Transverse colon (tissue), 4 donors: ENCODE measurements around the gene STK40.

Experiments
- EP300 ChIP-seq: sonication (generic); formaldehyde crosslinking; IDR thresholded peaks from one replicate; pipeline ENCODE4 v1.6.1; 2017; ENCODE audit warnings: antibody characterized with exemption, low read depth
- POLR2A ChIP-seq: fragments of 450-650 bp; IDR thresholded peaks from one replicate; pipeline ENCODE4 v1.6.1; 2016; ENCODE audit warnings: antibody characterized with exemption, mild to moderate bottlenecking, moderate library complexity
- POLR2AphosphoS5 ChIP-seq, 3 donors: sonication (generic); formaldehyde crosslinking; IDR thresholded peaks; one replicate each; pipeline ENCODE4 v1.6.1; 2016; ENCODE audit warnings: antibody characterized with exemption in 3 of 3
- TF ChIP-seq, protein P1 (sequence below), 5 experiments: fragments of 200-600 bp in 3 of 5; fragments of 450-650 bp in 2 of 5; sonication (generic) in 3 of 5; IDR thresholded peaks; 1 replicate in 2 of 5; 2 replicates in 3 of 5; pipeline ENCODE4 v1.5.1; 2016 to 2017; ENCODE audit warnings: antibody characterized with exemption in 5 of 5, inconsistent platforms in 3 of 5, mild to moderate bottlenecking in 2 of 5, moderate library complexity in 1 of 5

- TF ChIP-seq, protein P1, sequence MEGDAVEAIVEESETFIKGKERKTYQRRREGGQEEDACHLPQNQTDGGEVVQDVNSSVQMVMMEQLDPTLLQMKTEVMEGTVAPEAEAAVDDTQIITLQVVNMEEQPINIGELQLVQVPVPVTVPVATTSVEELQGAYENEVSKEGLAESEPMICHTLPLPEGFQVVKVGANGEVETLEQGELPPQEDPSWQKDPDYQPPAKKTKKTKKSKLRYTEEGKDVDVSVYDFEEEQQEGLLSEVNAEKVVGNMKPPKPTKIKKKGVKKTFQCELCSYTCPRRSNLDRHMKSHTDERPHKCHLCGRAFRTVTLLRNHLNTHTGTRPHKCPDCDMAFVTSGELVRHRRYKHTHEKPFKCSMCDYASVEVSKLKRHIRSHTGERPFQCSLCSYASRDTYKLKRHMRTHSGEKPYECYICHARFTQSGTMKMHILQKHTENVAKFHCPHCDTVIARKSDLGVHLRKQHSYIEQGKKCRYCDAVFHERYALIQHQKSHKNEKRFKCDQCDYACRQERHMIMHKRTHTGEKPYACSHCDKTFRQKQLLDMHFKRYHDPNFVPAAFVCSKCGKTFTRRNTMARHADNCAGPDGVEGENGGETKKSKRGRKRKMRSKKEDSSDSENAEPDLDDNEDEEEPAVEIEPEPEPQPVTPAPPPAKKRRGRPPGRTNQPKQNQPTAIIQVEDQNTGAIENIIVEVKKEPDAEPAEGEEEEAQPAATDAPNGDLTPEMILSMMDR (IDR thresholded peaks at IDR 0.05), result no peak
- TF ChIP-seq POLR2A, result no peak
- no peak for TF ChIP-seq EP300
- TF ChIP-seq POLR2AphosphoS5 (IDR thresholded peaks at IDR 0.05), result no peak
Measured at GRCh38 chr1:36417931-36418330, 32.2 kb upstream of the STK40 start.
